SK-N-MC (cell line): ENCODE data around the gene USPL1.
"Not testable (repeated sequence)": the region's sequence is repeated elsewhere in the genome, so short reads cannot be mapped to it uniquely, and the experiment has no call there.

Experiments used
- DNase-seq: peaks from one replicate; pipeline ENCODE4 v3.0.0-alpha.2; 2011; ENCODE audit warnings: low read depth, low spot score
- H3K27ac ChIP-seq: fragments of 200-600 bp; sonication (generic); 2 replicates; pipeline ENCODE4 v1.5.1; 2016; ENCODE audit warnings: mixed run types
- H3K36me3 ChIP-seq: fragments of 200-600 bp; sonication (generic); 2 replicates; pipeline ENCODE4 v1.6.1; 2017; ENCODE audit warnings: antibody characterized with exemption, low read length, mixed read lengths; ENCODE audit not compliant: insufficient read depth
- H3K4me3 ChIP-seq: fragments of 200-600 bp; sonication (generic); 2 replicates; pipeline ENCODE4 v1.5.1; 2016
- H3K9ac ChIP-seq: fragments of 200-600 bp; sonication (generic); 2 replicates; pipeline ENCODE4 v1.8.0; 2017; ENCODE audit warnings: mixed run types, mixed read lengths; ENCODE audit not compliant: insufficient read length
- H3K9me3 ChIP-seq: fragments of 200-600 bp; sonication (generic); 2 replicates; pipeline ENCODE4 v1.6.1; 2017; ENCODE audit warnings: low read depth, mild to moderate bottlenecking, antibody characterized with exemption, low read length, moderate library complexity, mixed read lengths
- EZH2 ChIP-seq: fragments of 200-600 bp; sonication (generic); IDR thresholded peaks from one replicate; pipeline ENCODE4 v1.6.1; 2017; ENCODE audit warnings: antibody characterized with exemption
- FOXP2 ChIP-seq: optimal IDR thresholded peaks from 2 replicates; pipeline ENCODE3; 2011; ENCODE audit warnings: mild to moderate bottlenecking, moderate library complexity; ENCODE audit not compliant: insufficient read depth; ENCODE audit errors: extremely low read length, control extremely low read depth
- POLR2AphosphoS5 ChIP-seq: IDR thresholded peaks from 2 replicates; pipeline ENCODE4 v1.6.1; 2012; ENCODE audit warnings: mild to moderate bottlenecking, low read depth, low read length, borderline replicate concordance

The USPL1 gene

GRCh38 chr13:30620941-30621340 lies 3.2 kb downstream of the USPL1 start:
- Histone ChIP-seq H3K9ac (peak overlapping the region; percentile 90), H3K4me3 (peak overlapping the region; percentile 80), H3K9me3 (no peaks in the 10 kb centered on the region), H3K36me3 (peaks cover 42% of the 10 kb centered on the region), H3K27ac (no peak overlapping the region)
- TF ChIP-seq POLR2AphosphoS5 = no peak
- no peak for TF ChIP-seq FOXP2
- no peak for TF ChIP-seq EZH2
- DNase-seq = no peak

DNA sequence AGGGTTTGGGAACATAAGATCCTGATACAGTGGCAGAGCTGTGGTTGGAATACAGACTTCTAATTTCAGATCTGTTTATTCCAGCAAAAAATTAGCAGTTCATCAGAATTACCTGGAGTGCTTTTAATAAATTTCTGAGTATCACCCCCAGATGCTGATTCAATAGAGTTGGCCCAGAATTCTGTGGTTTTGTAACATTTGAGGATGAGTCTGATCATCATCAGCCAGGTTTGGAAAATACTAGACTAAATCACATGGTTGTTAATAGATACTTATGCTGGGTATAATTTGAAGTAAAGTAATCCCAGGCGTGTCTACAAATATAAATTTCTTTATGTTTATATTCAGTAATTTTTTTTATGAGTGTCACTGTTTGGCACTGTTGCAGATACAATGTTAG lies 4.8 kb downstream of the USPL1 start:
- DNase-seq = no peak
- Histone ChIP-seq H3K36me3 (peaks cover 46% of the 10 kb centered on the region), H3K9ac (no peak overlapping the region), H3K9me3 (no peaks in the 10 kb centered on the region), H3K4me3 (no peak overlapping the region), H3K27ac (no peak overlapping the region)
- TF ChIP-seq EZH2 = no peak
- TF ChIP-seq POLR2AphosphoS5 = no peak
- TF ChIP-seq FOXP2 = no peak

DNA sequence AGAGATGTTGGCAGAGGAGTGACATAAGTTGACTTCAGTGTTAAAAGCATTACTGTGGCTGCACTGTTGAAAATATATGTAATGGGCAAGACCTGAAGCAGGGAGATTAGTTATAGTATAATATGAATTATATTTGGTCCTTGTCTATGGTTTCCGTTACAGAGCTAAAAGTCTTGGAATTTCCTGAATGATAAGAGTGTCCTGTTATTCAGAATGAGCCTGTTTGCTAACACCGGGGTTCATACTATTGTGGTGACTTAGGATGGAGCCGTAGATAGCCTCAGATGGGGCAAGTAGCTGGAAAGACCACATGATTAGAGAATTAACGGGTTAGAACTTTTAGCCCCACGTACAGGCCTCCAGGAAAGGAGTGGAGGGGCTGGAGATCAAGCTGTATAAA lies 5.7 kb downstream of the USPL1 start:
- no peaks in the 10 kb centered on the region for H3K9me3 ChIP-seq
- DNase-seq = no peak
- H3K4me3 ChIP-seq = no peak overlapping the region
- no peak overlapping the region for H3K9ac ChIP-seq
- no peak overlapping the region for H3K27ac ChIP-seq
- TF ChIP-seq POLR2AphosphoS5 = no peak
- no peak for TF ChIP-seq EZH2
- TF ChIP-seq FOXP2 = no peak
- H3K36me3 ChIP-seq = peaks cover 50% of the 10 kb centered on the region

GRCh38 chr13:30624630-30625029 lies 6.9 kb downstream of the USPL1 start:
- Histone ChIP-seq H3K4me3 (no peak overlapping the region), H3K9ac (no peak overlapping the region), H3K36me3 (peaks cover 62% of the 10 kb centered on the region), H3K27ac (peak overlapping the region; percentile 55; the same call in 1 of the 2 replicates), H3K9me3 (no peaks in the 10 kb centered on the region)
- DNase-seq = no peak
- TF ChIP-seq EZH2 (no peak), POLR2AphosphoS5 (no peak), FOXP2 (no peak)

- Histone ChIP-seq H3K27ac (no peak overlapping the region), H3K9ac (no peak overlapping the region), H3K4me3 (no peak overlapping the region), H3K9me3 (no peaks in the 10 kb centered on the region), H3K36me3 (peaks cover 76% of the 10 kb centered on the region)
- no peak for TF ChIP-seq EZH2
- TF ChIP-seq FOXP2 = no peak
- no peak for TF ChIP-seq POLR2AphosphoS5
- DNase-seq = no peak
These were observed 11.8 kb downstream of the USPL1 start for GRCh38 chr13:30629527-30629926.

GRCh38 chr13:30633861-30634260 lies 16.1 kb downstream of the USPL1 start:
- DNase-seq = no peak
- Histone ChIP-seq H3K36me3 (peaks cover 79% of the 10 kb centered on the region), H3K4me3 (no peak overlapping the region), H3K9me3 (no peaks in the 10 kb centered on the region), H3K27ac (no peak overlapping the region), H3K9ac (no peak overlapping the region)
- TF ChIP-seq FOXP2 (no peak), EZH2 (no peak), POLR2AphosphoS5 (no peak)

- H3K4me3 ChIP-seq = no peak overlapping the region
- no peak overlapping the region for H3K9ac ChIP-seq
- peak overlapping the region; percentile 47; the same call in 1 of the 2 replicates for H3K27ac ChIP-seq
- H3K36me3 ChIP-seq = peaks cover 76% of the 10 kb centered on the region
- TF ChIP-seq FOXP2 (no peak), EZH2 (no peak), POLR2AphosphoS5 (no peak)
- no peaks in the 10 kb centered on the region for H3K9me3 ChIP-seq
- DNase-seq = no peak
These were observed 17.1 kb downstream of the USPL1 start for GRCh38 chr13:30634838-30635237.

- Histone ChIP-seq H3K27ac (peak overlapping the region; percentile 25; the same call in 1 of the 2 replicates), H3K4me3 (no peak overlapping the region), H3K36me3 (peaks cover 71% of the 10 kb centered on the region), H3K9ac (no peak overlapping the region), H3K9me3 (no peaks in the 10 kb centered on the region)
- DNase-seq = no peak
- TF ChIP-seq POLR2AphosphoS5 (no peak), FOXP2 (no peak)
These were observed 20.6 kb downstream of the USPL1 start for GRCh38 chr13:30638301-30638700.

- no peak for DNase-seq
- no peak overlapping the region for H3K27ac ChIP-seq
- no peak for TF ChIP-seq FOXP2
- no peak for TF ChIP-seq EZH2
- no peak for TF ChIP-seq POLR2AphosphoS5
- no peak overlapping the region for H3K4me3 ChIP-seq
- no peak overlapping the region for H3K9ac ChIP-seq
- H3K9me3 ChIP-seq = no peaks in the 10 kb centered on the region
- peaks cover 71% of the 10 kb centered on the region for H3K36me3 ChIP-seq
These were observed 22.0 kb downstream of the USPL1 start for GRCh38 chr13:30639671-30640070.

GRCh38 chr13:30641173-30641572 lies 23.5 kb downstream of the USPL1 start:
- not testable (repeated sequence) for H3K9ac ChIP-seq, H3K27ac ChIP-seq, DNase-seq, H3K4me3 ChIP-seq, H3K9me3 ChIP-seq
- H3K36me3 ChIP-seq = peaks cover 74% of the 10 kb centered on the region
